HG03354 (cell line): ENCODE data around the gene MTHFD1L.
"Not testable (repeated sequence)": the region's sequence is repeated elsewhere in the genome, so short reads cannot be mapped to it uniquely, and the experiment has no call there.

Source experiments
- ATAC-seq: cut with Tn5 transposase; IDR thresholded peaks from one replicate; pipeline ENCODE4 v1.9.1; 2021; ENCODE audit warnings: mild to moderate bottlenecking; ENCODE audit not compliant: unreplicated experiment, poor library complexity, severe bottlenecking

Gene MTHFD1L

GRCh38 chr6:151027936-151028838, 162.7 kb downstream of the MTHFD1L start:
- no peak for ATAC-seq

GRCh38 chr6:151029970-151030369, 164.5 kb downstream of the MTHFD1L start:
- ATAC-seq = no peak

- no peak for ATAC-seq
Observed at GRCh38 chr6:151032034-151032433, 166.5 kb downstream of the MTHFD1L start.

GRCh38 chr6:151034825-151035781, 169.6 kb downstream of the MTHFD1L start:
- no peak for ATAC-seq

GRCh38 chr6:151036211-151036721, 170.8 kb downstream of the MTHFD1L start:
- not testable (repeated sequence) for ATAC-seq

- no peak for ATAC-seq
Observed at GRCh38 chr6:151036869-151037680, 171.6 kb downstream of the MTHFD1L start.

- no peak for ATAC-seq
Observed at GRCh38 chr6:151038616-151039015, 173.1 kb downstream of the MTHFD1L start.

GRCh38 chr6:151040888-151041521, 175.5 kb downstream of the MTHFD1L start:
- ATAC-seq = not testable (repeated sequence)

GRCh38 chr6:151041686-151042085, 176.2 kb downstream of the MTHFD1L start:
- ATAC-seq = no peak

GRCh38 chr6:151042911-151043330, 177.4 kb downstream of the MTHFD1L start:
- not testable (repeated sequence) for ATAC-seq

- no peak for ATAC-seq
Observed at GRCh38 chr6:151043944-151044343, 178.4 kb downstream of the MTHFD1L start.

- no peak for ATAC-seq
Observed at GRCh38 chr6:151044465-151045441, 179.3 kb downstream of the MTHFD1L start.

- ATAC-seq = not testable (repeated sequence)
Observed at GRCh38 chr6:151045511-151046222, 180.2 kb downstream of the MTHFD1L start.

GRCh38 chr6:151051164-151051563, 185.7 kb downstream of the MTHFD1L start:
- ATAC-seq = no peak

- no peak for ATAC-seq
Observed at GRCh38 chr6:151052021-151052646, 186.6 kb downstream of the MTHFD1L start.

GRCh38 chr6:151054306-151054705, 188.8 kb downstream of the MTHFD1L start:
- no peak for ATAC-seq
